ENCODE results near the gene PIEZO2. TPM values are rescaled to one million over a fixed set of nuclear protein-coding genes. Genes with fewer than 3 reads are reported as not detected.

Gene PIEZO2
- total RNA-seq, 4 donors from 2014 or later: 2.7 to 11.7 (median 4.0) TPM

DNA sequence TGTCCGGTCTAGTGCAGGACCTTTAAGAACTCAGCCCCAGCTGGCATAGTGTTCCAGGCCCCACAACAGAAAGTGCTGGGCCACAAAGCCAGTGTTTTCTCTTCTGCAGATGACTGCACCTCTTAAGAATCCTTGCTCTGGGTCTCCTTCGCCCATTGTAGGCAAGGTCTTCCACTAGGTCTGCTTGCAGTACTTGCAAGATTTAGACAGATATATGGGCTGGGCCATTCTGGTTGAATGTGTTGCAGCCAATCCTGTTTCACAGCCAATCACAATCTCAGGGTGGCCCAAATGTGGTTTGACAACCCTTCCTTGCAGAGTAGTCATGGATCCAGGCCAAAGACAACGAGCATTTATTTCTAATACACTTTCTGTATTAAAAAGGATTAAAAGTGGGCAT lies 13.1 kb upstream of the PIEZO2 start:
- DNase-seq (ENCODE audit: low spot score): no peak
- TF ChIP-seq, protein P1, sequence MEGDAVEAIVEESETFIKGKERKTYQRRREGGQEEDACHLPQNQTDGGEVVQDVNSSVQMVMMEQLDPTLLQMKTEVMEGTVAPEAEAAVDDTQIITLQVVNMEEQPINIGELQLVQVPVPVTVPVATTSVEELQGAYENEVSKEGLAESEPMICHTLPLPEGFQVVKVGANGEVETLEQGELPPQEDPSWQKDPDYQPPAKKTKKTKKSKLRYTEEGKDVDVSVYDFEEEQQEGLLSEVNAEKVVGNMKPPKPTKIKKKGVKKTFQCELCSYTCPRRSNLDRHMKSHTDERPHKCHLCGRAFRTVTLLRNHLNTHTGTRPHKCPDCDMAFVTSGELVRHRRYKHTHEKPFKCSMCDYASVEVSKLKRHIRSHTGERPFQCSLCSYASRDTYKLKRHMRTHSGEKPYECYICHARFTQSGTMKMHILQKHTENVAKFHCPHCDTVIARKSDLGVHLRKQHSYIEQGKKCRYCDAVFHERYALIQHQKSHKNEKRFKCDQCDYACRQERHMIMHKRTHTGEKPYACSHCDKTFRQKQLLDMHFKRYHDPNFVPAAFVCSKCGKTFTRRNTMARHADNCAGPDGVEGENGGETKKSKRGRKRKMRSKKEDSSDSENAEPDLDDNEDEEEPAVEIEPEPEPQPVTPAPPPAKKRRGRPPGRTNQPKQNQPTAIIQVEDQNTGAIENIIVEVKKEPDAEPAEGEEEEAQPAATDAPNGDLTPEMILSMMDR (IDR thresholded peaks at IDR 0.05): no peak
- no peak for ATAC-seq (ENCODE audit: low FRiP score)

DNA sequence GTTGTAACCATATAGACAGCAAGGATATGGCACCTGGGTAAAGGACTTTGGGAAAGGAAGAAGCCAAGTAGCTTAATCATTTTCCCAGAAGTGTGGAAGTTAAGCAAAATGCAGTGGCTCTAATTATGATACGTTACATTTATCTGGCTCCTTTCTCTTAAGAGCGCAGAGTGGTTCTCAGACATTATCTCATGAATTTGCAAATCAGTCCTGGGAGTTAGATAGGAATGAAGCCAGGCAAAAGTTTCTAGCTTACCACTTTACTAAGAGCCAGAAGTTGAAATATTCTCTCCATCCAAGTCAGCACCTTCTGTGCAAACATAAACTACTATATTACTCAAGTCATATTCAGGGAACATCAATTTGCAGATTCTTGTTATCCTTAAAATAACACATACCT lies 10.9 kb upstream of the PIEZO2 start:
- ATAC-seq (ENCODE audit: low FRiP score) (peak; percentile 51), DNase-seq (ENCODE audit: low spot score) (no peak)
- TF ChIP-seq, protein P1 (IDR thresholded peaks at IDR 0.05): no peak

- TF ChIP-seq, protein P1 (IDR thresholded peaks at IDR 0.05): no peak
- ATAC-seq (ENCODE audit: low FRiP score) (no peak), DNase-seq (ENCODE audit: low spot score) (no peak)
Observed at GRCh38 chr18:11159844-11160243, 10.5 kb upstream of the PIEZO2 start.

DNA sequence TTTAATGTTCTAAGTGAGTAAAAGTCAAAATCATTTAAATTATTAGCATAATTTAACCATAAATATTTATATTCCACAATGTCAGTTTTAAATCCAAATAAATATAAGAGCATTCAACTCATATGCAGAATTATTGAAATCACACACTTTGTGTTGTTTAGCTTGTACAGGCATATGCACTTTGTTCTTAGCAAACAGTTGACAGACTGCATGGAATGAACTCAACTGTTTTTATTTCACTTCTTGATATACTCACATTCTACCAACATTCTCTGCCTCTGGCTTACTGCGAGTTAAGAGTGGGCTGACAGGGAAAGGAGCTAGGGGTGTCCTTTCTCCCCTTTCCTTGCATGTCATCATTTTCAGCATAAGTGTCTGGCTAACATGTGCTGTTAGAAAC lies 7.6 kb upstream of the PIEZO2 start:
- ATAC-seq (ENCODE audit: low FRiP score): no peak
- TF ChIP-seq, protein P1 (IDR thresholded peaks at IDR 0.05): no peak
- no peak for DNase-seq (ENCODE audit: low spot score)

DNA sequence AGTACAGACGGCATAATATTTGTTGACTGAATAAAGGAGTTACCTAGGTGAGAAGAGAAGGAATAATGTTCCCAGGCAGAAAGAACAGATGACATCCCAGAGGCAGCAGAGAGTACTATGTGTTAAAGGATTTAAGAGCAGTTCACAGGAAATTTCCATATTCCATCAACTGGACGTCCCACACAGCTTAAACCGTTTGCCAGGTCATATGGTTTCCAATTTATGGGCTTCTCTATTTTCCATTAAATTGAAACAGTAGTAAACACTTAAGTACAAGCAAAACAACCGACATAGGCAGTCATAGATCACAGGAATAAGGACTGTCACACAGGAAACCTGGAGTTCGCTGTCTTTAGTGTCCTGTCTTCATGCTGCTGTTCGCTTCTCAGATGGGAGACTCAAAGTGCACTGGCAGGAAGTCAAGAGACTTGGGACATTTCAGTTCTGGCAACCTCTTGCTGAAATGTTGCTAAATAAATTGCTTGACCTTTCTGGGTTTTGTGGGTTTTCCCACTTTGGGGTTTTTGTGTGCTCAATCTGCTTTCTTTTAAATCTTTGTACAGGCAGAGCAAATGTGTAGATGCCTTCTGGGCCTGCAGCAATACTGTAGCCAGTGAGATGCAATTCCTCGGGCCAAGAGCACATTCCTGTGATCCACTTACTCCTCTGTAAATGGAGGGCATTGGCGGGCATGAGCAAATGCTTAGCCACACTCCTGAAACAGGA lies 5.8 kb upstream of the PIEZO2 start:
- TF ChIP-seq, protein P1 (IDR thresholded peaks at IDR 0.05): no peak
- ATAC-seq (ENCODE audit: low FRiP score) (no peak), DNase-seq (ENCODE audit: low spot score) (no peak)

DNA sequence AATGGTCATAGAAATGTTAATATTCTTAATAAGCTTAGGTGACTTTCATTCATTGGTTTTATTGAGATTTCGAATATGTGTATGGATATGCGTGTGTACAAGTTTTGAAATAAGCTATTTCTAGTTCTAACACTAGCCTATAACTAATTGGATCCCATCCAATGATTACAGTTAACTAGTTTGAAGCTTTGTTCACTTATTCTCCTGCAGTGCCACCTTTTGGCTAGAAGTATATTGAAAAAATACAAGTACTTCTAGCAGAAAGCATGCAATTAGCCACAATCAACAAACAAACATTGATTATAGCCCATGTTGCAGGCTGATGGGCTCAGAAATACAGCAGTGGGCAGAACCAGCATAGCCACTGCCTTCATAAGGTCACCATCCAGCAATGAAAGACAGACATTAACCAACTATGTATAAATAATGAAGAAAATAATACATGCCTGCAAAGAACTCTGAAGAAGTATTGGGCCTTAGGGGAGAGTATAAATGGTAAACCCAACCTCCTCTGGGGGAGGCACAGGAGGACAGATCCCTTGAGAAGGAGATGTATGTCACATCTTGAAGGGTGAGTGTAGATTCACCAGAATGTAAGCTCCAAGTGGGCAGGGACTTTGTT lies 5.1 kb upstream of the PIEZO2 start:
- ATAC-seq (ENCODE audit: low FRiP score) (no peak), DNase-seq (ENCODE audit: low spot score) (no peak)
- TF ChIP-seq, protein P1 (IDR thresholded peaks at IDR 0.05): no peak

GRCh38 chr18:11153097-11153496 lies 3.7 kb upstream of the PIEZO2 start:
- ATAC-seq (ENCODE audit: low FRiP score) (no peak), DNase-seq (ENCODE audit: low spot score) (no peak)
- TF ChIP-seq, protein P1 (IDR thresholded peaks at IDR 0.05): no peak
